AG09309 (cell line): ENCODE results near the gene CCN5.

Experiments
- DNase-seq: peaks from one replicate; pipeline ENCODE4 v3.0.0-alpha.2; 2010; ENCODE audit warnings: low read depth
- H3K4me3 ChIP-seq: 2 replicates; pipeline ENCODE4 v1.5.1; 2011; ENCODE audit warnings: mild to moderate bottlenecking, low read depth, low read length, moderate library complexity; ENCODE audit not compliant: control insufficient read depth
- TF ChIP-seq, protein P1 (sequence below): IDR thresholded peaks from 2 replicates; pipeline ENCODE4 v1.5.1; 2011; ENCODE audit warnings: mild to moderate bottlenecking, low read depth, low read length, inconsistent platforms; ENCODE audit not compliant: insufficient read depth, control insufficient read depth; ENCODE audit errors: missing control alignments

Gene CCN5

DNA sequence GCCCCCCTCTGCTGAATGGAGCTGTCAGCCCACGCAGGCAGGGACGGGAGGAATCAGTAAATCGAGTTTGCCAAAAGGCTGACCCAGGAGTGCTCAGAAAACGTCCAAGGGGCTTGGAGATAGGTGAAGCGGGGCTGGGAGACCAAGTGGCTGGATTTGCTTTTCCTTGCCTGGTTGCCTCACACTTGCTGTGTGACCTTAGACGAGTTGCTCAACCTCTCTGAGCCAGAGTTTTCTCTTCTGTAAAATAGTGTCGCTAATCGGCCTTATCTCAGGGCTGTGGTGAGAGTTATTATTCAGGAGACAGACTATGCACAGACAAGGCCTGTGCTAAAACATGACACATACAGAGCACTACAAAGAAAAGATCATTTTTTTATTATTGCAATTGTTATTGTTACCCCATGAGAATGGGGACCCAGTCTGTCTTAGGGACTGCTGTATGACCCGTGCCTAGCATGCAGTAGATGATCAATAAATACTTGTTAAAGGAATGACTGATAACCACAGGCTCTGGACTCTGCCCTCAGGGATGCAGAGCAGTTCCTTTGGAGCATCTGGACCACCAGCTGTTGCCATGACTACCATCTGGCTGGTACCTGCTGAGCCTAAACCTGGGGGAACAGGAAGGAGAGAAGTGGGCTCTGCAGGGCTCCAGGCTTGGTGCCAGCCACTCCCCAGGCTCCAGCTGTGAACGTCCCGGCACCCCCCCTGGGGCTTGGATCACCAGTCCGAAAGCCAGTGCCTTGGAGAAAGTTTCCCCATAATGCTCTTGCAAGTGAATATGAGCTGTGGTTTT lies 31.4 kb downstream of the CCN5 start:
- TF ChIP-seq, protein P1, sequence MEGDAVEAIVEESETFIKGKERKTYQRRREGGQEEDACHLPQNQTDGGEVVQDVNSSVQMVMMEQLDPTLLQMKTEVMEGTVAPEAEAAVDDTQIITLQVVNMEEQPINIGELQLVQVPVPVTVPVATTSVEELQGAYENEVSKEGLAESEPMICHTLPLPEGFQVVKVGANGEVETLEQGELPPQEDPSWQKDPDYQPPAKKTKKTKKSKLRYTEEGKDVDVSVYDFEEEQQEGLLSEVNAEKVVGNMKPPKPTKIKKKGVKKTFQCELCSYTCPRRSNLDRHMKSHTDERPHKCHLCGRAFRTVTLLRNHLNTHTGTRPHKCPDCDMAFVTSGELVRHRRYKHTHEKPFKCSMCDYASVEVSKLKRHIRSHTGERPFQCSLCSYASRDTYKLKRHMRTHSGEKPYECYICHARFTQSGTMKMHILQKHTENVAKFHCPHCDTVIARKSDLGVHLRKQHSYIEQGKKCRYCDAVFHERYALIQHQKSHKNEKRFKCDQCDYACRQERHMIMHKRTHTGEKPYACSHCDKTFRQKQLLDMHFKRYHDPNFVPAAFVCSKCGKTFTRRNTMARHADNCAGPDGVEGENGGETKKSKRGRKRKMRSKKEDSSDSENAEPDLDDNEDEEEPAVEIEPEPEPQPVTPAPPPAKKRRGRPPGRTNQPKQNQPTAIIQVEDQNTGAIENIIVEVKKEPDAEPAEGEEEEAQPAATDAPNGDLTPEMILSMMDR: no peak
- H3K4me3 ChIP-seq: peak overlapping the region; percentile 49
- no peak for DNase-seq

DNA sequence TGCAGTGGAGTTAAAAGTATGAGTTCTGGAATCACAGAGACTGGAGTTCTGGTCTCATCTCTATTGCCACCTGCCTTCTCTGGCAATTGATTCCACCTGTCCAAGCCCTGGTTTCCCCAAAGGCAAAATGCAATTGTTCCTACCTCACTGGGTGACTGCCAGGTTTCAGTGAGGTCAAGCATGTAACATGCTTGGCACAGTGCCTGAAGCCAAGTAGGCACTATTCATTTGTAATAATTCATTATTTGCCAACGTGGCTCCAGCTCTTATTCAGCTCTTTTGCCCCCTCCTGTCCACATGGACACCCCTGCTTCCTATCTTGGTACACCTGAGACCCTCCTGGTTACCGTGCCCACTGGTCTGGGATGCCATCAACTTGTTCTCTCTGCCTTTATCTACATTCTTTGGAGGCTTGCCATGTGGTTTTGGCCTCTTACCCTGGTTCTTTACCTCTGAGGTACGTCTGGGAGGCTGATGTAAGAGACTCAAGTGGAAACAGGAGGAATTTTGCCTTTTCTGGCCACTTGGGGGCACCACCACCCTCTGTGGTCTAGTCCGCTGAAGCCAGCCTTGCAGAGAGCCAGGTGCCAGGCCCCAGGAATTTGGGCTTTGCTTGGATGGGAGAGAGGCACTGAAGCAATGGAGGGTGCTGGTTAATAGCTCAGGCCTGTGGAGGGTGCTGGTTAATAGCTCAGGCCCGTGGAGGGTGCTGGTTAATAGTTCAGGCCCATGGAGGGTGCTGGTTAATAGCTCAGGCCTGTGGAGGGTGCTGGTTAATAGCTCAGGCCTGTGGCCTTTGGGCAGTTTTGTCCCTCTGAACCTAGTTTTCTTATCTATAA lies 32.2 kb downstream of the CCN5 start:
- no peak overlapping the region for H3K4me3 ChIP-seq
- no peak for DNase-seq
- TF ChIP-seq, protein P1: peak; percentile 83

DNA sequence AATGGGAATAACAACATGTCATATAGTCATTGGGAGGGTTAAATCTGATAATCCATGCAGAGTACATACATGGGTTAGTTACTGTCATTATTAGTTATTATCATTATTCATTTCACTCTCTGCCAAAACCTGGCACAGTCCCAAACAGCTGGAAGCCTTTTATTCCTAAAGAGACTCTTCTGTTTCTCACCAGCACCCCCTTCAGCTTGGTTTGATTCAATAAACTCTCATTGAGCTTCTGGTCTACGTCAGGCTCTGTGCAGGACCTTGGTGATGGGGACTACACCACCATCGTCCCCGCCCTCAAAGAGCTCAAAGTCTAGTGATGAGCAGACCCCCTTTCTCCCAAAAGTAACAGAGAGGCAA lies 32.8 kb downstream of the CCN5 start:
- TF ChIP-seq, protein P1: no peak
- no peak for DNase-seq
- no peak overlapping the region for H3K4me3 ChIP-seq

DNA sequence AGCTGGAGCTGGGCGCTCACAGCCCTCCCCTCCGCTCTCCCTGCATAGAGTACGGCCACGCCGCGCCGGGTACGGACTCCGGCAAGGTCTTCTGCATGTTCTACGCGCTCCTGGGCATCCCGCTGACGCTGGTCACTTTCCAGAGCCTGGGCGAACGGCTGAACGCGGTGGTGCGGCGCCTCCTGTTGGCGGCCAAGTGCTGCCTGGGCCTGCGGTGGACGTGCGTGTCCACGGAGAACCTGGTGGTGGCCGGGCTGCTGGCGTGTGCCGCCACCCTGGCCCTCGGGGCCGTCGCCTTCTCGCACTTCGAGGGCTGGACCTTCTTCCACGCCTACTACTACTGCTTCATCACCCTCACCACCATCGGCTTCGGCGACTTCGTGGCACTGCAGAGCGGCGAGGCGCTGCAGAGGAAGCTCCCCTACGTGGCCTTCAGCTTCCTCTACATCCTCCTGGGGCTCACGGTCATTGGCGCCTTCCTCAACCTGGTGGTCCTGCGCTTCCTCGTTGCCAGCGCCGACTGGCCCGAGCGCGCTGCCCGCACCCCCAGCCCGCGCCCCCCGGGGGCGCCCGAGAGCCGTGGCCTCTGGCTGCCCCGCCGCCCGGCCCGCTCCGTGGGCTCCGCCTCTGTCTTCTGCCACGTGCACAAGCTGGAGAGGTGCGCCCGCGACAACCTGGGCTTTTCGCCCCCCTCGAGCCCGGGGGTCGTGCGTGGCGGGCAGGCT lies 35.1 kb downstream of the CCN5 start:
- TF ChIP-seq, protein P1: peak; percentile 11
- no peak overlapping the region for H3K4me3 ChIP-seq
- no peak for DNase-seq

DNA sequence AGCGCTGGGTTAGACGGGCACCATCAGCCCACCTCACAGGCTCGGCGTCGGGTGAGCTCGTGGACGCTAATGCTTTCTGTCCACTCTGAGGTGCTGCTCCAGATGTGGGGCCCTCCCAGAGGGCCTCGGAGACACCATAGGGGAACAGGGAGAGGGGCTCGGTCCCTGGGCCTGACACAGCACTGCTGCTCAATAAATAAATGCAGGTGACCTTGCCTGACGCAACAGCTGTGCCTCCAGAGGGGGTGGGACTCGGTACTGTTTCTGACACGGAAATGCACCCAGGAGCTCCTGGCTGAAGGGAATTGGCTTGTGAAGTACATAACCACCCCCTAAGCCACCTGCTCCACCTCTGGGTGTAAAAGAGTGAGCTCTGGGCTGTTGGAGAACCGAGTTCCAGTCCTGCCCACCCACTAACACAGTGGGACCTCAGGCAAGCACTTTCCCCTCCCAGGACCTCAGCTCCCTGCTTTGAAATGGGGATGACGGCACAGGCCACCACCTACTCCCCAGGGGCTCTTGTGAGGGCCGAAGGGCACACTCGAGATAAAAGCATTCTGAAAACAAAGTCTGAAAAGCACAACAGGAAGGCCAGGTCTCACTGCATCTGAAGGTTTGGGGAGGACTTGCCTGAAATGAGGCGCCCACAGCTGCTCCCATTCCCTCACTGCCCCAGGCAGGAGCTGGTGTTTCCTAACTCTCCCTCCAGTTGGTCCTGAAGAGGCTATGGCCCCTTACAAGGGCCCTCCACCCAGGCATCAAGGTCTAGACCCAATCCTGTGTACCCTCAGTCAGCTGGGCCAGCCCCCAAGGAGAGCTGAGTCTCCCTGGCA lies 37.1 kb downstream of the CCN5 start:
- no peak for DNase-seq
- no peak overlapping the region for H3K4me3 ChIP-seq
- TF ChIP-seq, protein P1: no peak

DNA sequence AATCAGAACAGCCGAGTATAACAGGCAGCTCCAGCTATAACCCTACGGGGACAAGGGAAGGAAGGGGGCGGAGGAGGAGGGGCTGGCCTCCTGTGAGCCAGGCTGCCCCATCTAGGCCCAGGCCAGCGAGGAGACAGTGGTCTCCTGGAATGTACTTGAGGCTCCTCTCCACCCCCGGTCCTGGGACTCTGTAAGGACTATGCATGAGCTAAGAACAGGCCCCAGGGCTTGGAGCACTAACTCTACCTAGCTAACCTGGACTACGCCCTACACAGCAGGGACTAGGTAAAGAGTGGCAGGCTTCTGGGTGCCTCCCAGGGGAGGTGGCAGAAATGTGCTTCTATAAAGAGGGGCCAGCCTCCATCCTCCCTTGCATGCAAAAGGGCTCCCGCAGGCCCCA lies 39.4 kb downstream of the CCN5 start:
- H3K4me3 ChIP-seq: no peak overlapping the region
- DNase-seq: no peak
- TF ChIP-seq, protein P1: no peak
